H1 (cell line): ENCODE data around the gene SLMAP. TPM values are rescaled to one million over a fixed set of nuclear protein-coding genes. Genes with fewer than 3 reads are reported as not detected.

ENCODE experiments used
- ATF2 ChIP-seq: IDR thresholded peaks from 2 replicates; pipeline ENCODE4 v1.6.1; 2012; ENCODE audit warnings: low read length, inconsistent platforms
- BCL11A ChIP-seq, 2 experiments: IDR thresholded peaks; one replicate each; pipeline ENCODE4 v1.6.1; 2011; ENCODE audit warnings: low read depth in 2 of 2, low read length in 2 of 2, mild to moderate bottlenecking in 2 of 2
- BRCA1 ChIP-seq: IDR thresholded peaks from 2 replicates; pipeline ENCODE4 v1.6.1; 2012; ENCODE audit warnings: low read depth, low read length, improper control_type of control experiment
- CREB1 ChIP-seq: IDR thresholded peaks from 2 replicates; pipeline ENCODE4 v1.6.1; 2012; ENCODE audit warnings: inconsistent platforms
- EZH2 ChIP-seq: fragments of 200-600 bp; sonication (generic); IDR thresholded peaks from 2 replicates; pipeline ENCODE4 v1.7.1; 2012; ENCODE audit warnings: low read depth, mild to moderate bottlenecking, moderate library complexity, low read length, inconsistent platforms; ENCODE audit not compliant: severe bottlenecking
- FOSL1 ChIP-seq: IDR thresholded peaks from 2 replicates; pipeline ENCODE4 v1.6.1; 2011; ENCODE audit warnings: mild to moderate bottlenecking, low read depth, low read length, moderate library complexity; ENCODE audit not compliant: insufficient read depth
- HDAC6 ChIP-seq: IDR thresholded peaks from one replicate; pipeline ENCODE4 v1.7.1; 2012; ENCODE audit warnings: low read depth, mild to moderate bottlenecking, inconsistent platforms, low read length, moderate library complexity
- JUND ChIP-seq: IDR thresholded peaks from 2 replicates; pipeline ENCODE4 v1.6.1; 2011; ENCODE audit warnings: mild to moderate bottlenecking, improper control_type of control experiment, low read length
- KDM4A ChIP-seq: IDR thresholded peaks from one replicate; pipeline ENCODE4 v1.7.1; 2012; ENCODE audit warnings: low read depth, mild to moderate bottlenecking, moderate library complexity, low read length, inconsistent platforms; ENCODE audit not compliant: severe bottlenecking
- MAX ChIP-seq: IDR thresholded peaks from 2 replicates; pipeline ENCODE4 v1.6.1; 2012; ENCODE audit warnings: inconsistent platforms
- POLR2A ChIP-seq, 2 experiments: IDR thresholded peaks; 1 replicate in 1 of 2; 2 replicates in 1 of 2; pipeline ENCODE4 v1.6.1; 2011; ENCODE audit warnings: low read depth in 2 of 2, low read length in 2 of 2, mild to moderate bottlenecking in 2 of 2; ENCODE audit errors: control extremely low read depth in 1 of 2
- POLR2AphosphoS5 ChIP-seq: IDR thresholded peaks from 2 replicates; pipeline ENCODE4 v1.6.1; 2011; ENCODE audit warnings: low read depth, low read length
- RAD21 ChIP-seq, 2 experiments: IDR thresholded peaks in 1 of 2; conservative IDR thresholded peaks in 1 of 2; 2 replicates each; pipeline ENCODE4 v1.6.1; 2011; ENCODE audit warnings: low read depth in 2 of 2, low read length in 2 of 2, improper control_type of control experiment in 1 of 2, inconsistent platforms in 1 of 2, mild to moderate bottlenecking in 1 of 2, moderate library complexity in 1 of 2
- RBBP5 ChIP-seq: IDR thresholded peaks from 2 replicates; pipeline ENCODE4 v1.7.1; 2012; ENCODE audit warnings: low read depth, mild to moderate bottlenecking, inconsistent platforms, low read length, moderate library complexity, borderline replicate concordance
- RXRA ChIP-seq: IDR thresholded peaks from 2 replicates; pipeline ENCODE4 v1.6.1; 2011; ENCODE audit warnings: low read depth, mild to moderate bottlenecking, low read length, moderate library complexity; ENCODE audit not compliant: insufficient read depth
- SIX5 ChIP-seq: IDR thresholded peaks from 2 replicates; pipeline ENCODE4 v1.6.1; 2011; ENCODE audit warnings: mild to moderate bottlenecking, low read depth, low read length
- SP1 ChIP-seq: IDR thresholded peaks from 2 replicates; pipeline ENCODE4 v1.6.1; 2011; ENCODE audit warnings: low read depth, low read length
- SRF ChIP-seq: IDR thresholded peaks from 2 replicates; pipeline ENCODE4 v1.6.1; 2011; ENCODE audit warnings: mild to moderate bottlenecking, low read depth, low read length, moderate library complexity
- SUZ12 ChIP-seq: fragments of 200-600 bp; sonication (generic); IDR thresholded peaks from 2 replicates; pipeline ENCODE4 v1.6.1; 2012; ENCODE audit warnings: mild to moderate bottlenecking, inconsistent platforms, low read length, moderate library complexity, mixed read lengths
- TBP ChIP-seq: IDR thresholded peaks from 2 replicates; pipeline ENCODE4 v1.6.1; 2011; ENCODE audit warnings: low read depth, low read length, improper control_type of control experiment
- polyA plus RNA-seq, 7 experiments: library from polyadenylated mRNA; depleted of rRNA in 3 of 7; stranded (reverse) in 5 of 7; unstranded in 2 of 7; fragments of >200 nt in 5 of 7; fragments of 200-250 nt in 2 of 7; gene quantifications; 1 replicate in 5 of 7; 2 replicates in 1 of 7; 4 replicates in 1 of 7; pipeline versions ENCODE4 v1.2.1 to v1.2.3, GENCODE V29; 2011 to 2013; ENCODE audit warnings: missing spikeins in 2 of 7, mixed read lengths in 2 of 7
- total RNA-seq: library from RNA; stranded (reverse); fragmentation: NEBNext Ultra II Directional; extraction: Animal tissue kit (Norgen Biotek cat#: 25700); gene quantifications from 2 replicates; pipeline ENCODE4 v1.2.1, GENCODE V29; 2021

SLMAP gene
- total and polyA plus RNA-seq, 2 of the 8 experiments (the other 6 are each of a cell fraction or from before 2014, with no cell fraction given) = 13.6 to 70.4 TPM

GRCh38 chr3:57952208-57952631 is 196.1 kb downstream of the SLMAP start (continued):
- TF ChIP-seq JUND (peak; percentile 53), ATF2 (peak; percentile 37; the same call in 1 of the 2 replicates), SIX5 (no peak), RAD21 (IDR thresholded peaks at IDR 0.05 in 1 of 2, conservative IDR thresholded peaks at IDR 0.05 in 1 of 2; ENCODE audit: low read depth in 2 of 2, low read length in 2 of 2) (no peak), FOSL1 (no peak), SRF (peak; percentile 89), EZH2 (no peak), RXRA (no peak), BRCA1 (no peak), SP1 (0 out of 2 replicates have a peak, but pooled peaks have one; percentile 13), TBP (peak; percentile 60; the same call in 1 of the 2 replicates), BCL11A (IDR thresholded peaks at IDR 0.05; ENCODE audit: low read depth in 2 of 2, low read length in 2 of 2) (no peak), KDM4A (no peak), RBBP5 (no peak), CREB1 (no peak), MAX (peak; percentile 48; the same call in 1 of the 2 replicates), POLR2A (IDR thresholded peaks at IDR 0.05; ENCODE audit: control extremely low read depth in 1 of 2, low read depth in 2 of 2, low read length in 2 of 2) (peak; percentile 61 to 72; a peak in 2 of 3 replicates), POLR2AphosphoS5 (peak; percentile 78), SUZ12 (no peak), HDAC6 (no peak)
